ENCODE measurements around the gene RIMBP2.
"Not testable (repeated sequence)": the region's sequence is repeated elsewhere in the genome, so short reads cannot be mapped to it uniquely, and the experiment has no call there.

The RIMBP2 gene

GRCh38 chr12:130705178-130705822, 10.8 kb downstream of the RIMBP2 start:
- no peak for DNase-seq (ENCODE audit: low read depth in 1 of 2, low spot score in 1 of 2)

- DNase-seq (ENCODE audit: low read depth in 1 of 2, low spot score in 1 of 2), result no peak
These were observed 11.5 kb downstream of the RIMBP2 start for GRCh38 chr12:130704606-130705005.

GRCh38 chr12:130703733-130704375, 12.2 kb downstream of the RIMBP2 start:
- no peak for DNase-seq (ENCODE audit: low read depth in 1 of 2, low spot score in 1 of 2)

GRCh38 chr12:130702966-130703732, 12.9 kb downstream of the RIMBP2 start:
- no peak for DNase-seq (ENCODE audit: low read depth in 1 of 2, low spot score in 1 of 2)

GRCh38 chr12:130701402-130701744, 14.7 kb downstream of the RIMBP2 start:
- no peak for DNase-seq (ENCODE audit: low read depth in 1 of 2, low spot score in 1 of 2)

GRCh38 chr12:130700492-130701401, 15.4 kb downstream of the RIMBP2 start:
- DNase-seq (ENCODE audit: low read depth in 1 of 2, low spot score in 1 of 2), result no peak

GRCh38 chr12:130698106-130698505, 18.0 kb downstream of the RIMBP2 start:
- DNase-seq (ENCODE audit: low read depth in 1 of 2, low spot score in 1 of 2), result no peak

GRCh38 chr12:130696379-130697100, 19.6 kb downstream of the RIMBP2 start:
- no peak for DNase-seq (ENCODE audit: low read depth in 1 of 2, low spot score in 1 of 2)

GRCh38 chr12:130695061-130695460, 21.0 kb downstream of the RIMBP2 start:
- DNase-seq (ENCODE audit: low read depth in 1 of 2, low spot score in 1 of 2), result no peak

- no peak for DNase-seq (ENCODE audit: low read depth in 1 of 2, low spot score in 1 of 2)
These were observed 26.4 kb downstream of the RIMBP2 start for GRCh38 chr12:130689408-130690405.

- not testable (repeated sequence) for DNase-seq (ENCODE audit: low read depth in 1 of 2, low spot score in 1 of 2)
These were observed 27.1 kb downstream of the RIMBP2 start for GRCh38 chr12:130688999-130689398.

GRCh38 chr12:130687796-130688778, 28.0 kb downstream of the RIMBP2 start:
- no peak for DNase-seq (ENCODE audit: low read depth in 1 of 2, low spot score in 1 of 2)

GRCh38 chr12:130687190-130687589, 28.9 kb downstream of the RIMBP2 start:
- DNase-seq (ENCODE audit: low read depth in 1 of 2, low spot score in 1 of 2), result no peak

GRCh38 chr12:130686511-130686991, 29.5 kb downstream of the RIMBP2 start:
- DNase-seq (ENCODE audit: low read depth in 1 of 2, low spot score in 1 of 2), result no peak

GRCh38 chr12:130685850-130686249, 30.2 kb downstream of the RIMBP2 start:
- no peak for DNase-seq (ENCODE audit: low read depth in 1 of 2, low spot score in 1 of 2)

GRCh38 chr12:130685250-130685787, 30.8 kb downstream of the RIMBP2 start:
- DNase-seq (ENCODE audit: low read depth in 1 of 2, low spot score in 1 of 2), result no peak

GRCh38 chr12:130683811-130684210, 32.3 kb downstream of the RIMBP2 start:
- no peak for DNase-seq (ENCODE audit: low read depth in 1 of 2, low spot score in 1 of 2)

GRCh38 chr12:130683080-130683479, 33.0 kb downstream of the RIMBP2 start:
- DNase-seq (ENCODE audit: low read depth in 1 of 2, low spot score in 1 of 2), result no peak

Measured in activated T-helper 1 cell treated with anti-CD3 and anti-CD28 coated beads, Interleukin-2, amount 50 U/mL, for 16 hours (primary cell).